Adrenal gland (tissue), 5 donors: Measurements from ENCODE around the gene DRAP1.

Experiments
- POLR2A ChIP-seq, 2 donors: fragments of 450-650 bp; IDR thresholded peaks; one replicate each; pipeline ENCODE4 v1.6.1; 2017; ENCODE audit warnings: antibody characterized with exemption in 2 of 2, mild to moderate bottlenecking in 2 of 2, moderate library complexity in 1 of 2
- TF ChIP-seq, protein P1 (sequence below), 6 experiments: fragments of 450-650 bp in 4 of 6; fragments of 200-600 bp in 2 of 6; sonication (generic) in 1 of 6; IDR thresholded peaks; 1 replicate in 5 of 6; 2 replicates in 1 of 6; pipeline versions ENCODE4 v1.5.1 to v1.8.0; 2016 to 2021; ENCODE audit warnings: antibody characterized with exemption in 6 of 6, mild to moderate bottlenecking in 2 of 6, moderate library complexity in 1 of 6
- donor health status: DM: no; HTN: no; CAD: no.

GRCh38 chr11:65870307-65870658 lies 48.9 kb upstream of the DRAP1 start:
- TF ChIP-seq, protein P1, sequence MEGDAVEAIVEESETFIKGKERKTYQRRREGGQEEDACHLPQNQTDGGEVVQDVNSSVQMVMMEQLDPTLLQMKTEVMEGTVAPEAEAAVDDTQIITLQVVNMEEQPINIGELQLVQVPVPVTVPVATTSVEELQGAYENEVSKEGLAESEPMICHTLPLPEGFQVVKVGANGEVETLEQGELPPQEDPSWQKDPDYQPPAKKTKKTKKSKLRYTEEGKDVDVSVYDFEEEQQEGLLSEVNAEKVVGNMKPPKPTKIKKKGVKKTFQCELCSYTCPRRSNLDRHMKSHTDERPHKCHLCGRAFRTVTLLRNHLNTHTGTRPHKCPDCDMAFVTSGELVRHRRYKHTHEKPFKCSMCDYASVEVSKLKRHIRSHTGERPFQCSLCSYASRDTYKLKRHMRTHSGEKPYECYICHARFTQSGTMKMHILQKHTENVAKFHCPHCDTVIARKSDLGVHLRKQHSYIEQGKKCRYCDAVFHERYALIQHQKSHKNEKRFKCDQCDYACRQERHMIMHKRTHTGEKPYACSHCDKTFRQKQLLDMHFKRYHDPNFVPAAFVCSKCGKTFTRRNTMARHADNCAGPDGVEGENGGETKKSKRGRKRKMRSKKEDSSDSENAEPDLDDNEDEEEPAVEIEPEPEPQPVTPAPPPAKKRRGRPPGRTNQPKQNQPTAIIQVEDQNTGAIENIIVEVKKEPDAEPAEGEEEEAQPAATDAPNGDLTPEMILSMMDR (IDR thresholded peaks at IDR 0.05), result no peak
- no peak for TF ChIP-seq POLR2A (IDR thresholded peaks at IDR 0.05)
